Activated CD8-positive, alpha-beta T cell treated with anti-CD3 and anti-CD28 coated beads for 36 hours (primary cell): ENCODE results near the gene SH3PXD2B. TPM values are rescaled to one million over a fixed set of nuclear protein-coding genes. Genes with fewer than 3 reads are reported as not detected.

Source experiments
- ATAC-seq: fragments of 200-7000 bp; cut with Tn5 transposase; one replicate; pipeline ENCODE4 v1.10.0; 2021; ENCODE audit warnings: mild to moderate bottlenecking, moderate library complexity
- CTCF ChIA-PET: fragments of 350-600 bp; sonication (Branson Sonifier 250); formaldehyde crosslinking; loops from one replicate; lab custom pipeline; 2021; ENCODE audit warnings: antibody characterized with exemption; lab: Charles Lee
- POLR2A ChIA-PET: fragments of 350-600 bp; sonication (Branson Sonifier 250); formaldehyde crosslinking; loops from one replicate; lab custom pipeline; 2021; ENCODE audit warnings: antibody characterized with exemption; lab: Charles Lee
- DNase-seq: peaks from one replicate; pipeline ENCODE4 v3.0.0-alpha.2; 2020
- H3K27ac Mint-ChIP-seq: one replicate; pipeline ENCODE4 v1.8.0; 2021; ENCODE audit warnings: mild to moderate bottlenecking, mixed read lengths
- H3K27me3 Mint-ChIP-seq: one replicate; pipeline ENCODE4 v1.8.0; 2021; ENCODE audit warnings: mixed read lengths
- H3K36me3 Mint-ChIP-seq: one replicate; pipeline ENCODE4 v1.8.0; 2021; ENCODE audit warnings: low read depth, mixed read lengths
- H3K4me1 Mint-ChIP-seq: one replicate; pipeline ENCODE4 v1.8.0; 2021; ENCODE audit warnings: low read depth, mixed read lengths
- H3K4me3 Mint-ChIP-seq: one replicate; pipeline ENCODE4 v1.8.0; 2021; ENCODE audit warnings: mild to moderate bottlenecking, moderate library complexity, mixed read lengths
- H3K9me3 Mint-ChIP-seq: one replicate; pipeline ENCODE4 v1.8.0; 2021; ENCODE audit warnings: mixed read lengths
- CTCF ChIP-seq: fragments of 200-600 bp; IDR thresholded peaks from one replicate; pipeline ENCODE4 v1.8.0; 2022; ENCODE audit warnings: antibody characterized with exemption, mild to moderate bottlenecking
- intact Hi-C: fragments of 100-400 bp; cut with micrococcal nuclease; formaldehyde crosslinking; loops from one replicate; pipeline ENCODE4 v1.10.0; 2022
- total RNA-seq, 2 experiments: library from RNA; stranded (reverse); gene quantifications; one replicate each; pipeline ENCODE4 v1.2.3, GENCODE V29; 2021

Gene SH3PXD2B
- total RNA-seq, 2 experiments from 2014 or later, result 0.38 to 0.47 TPM

- DNase-seq (no peak), ATAC-seq (no peak)
- no peak overlapping the region for H3K4me3 Mint-ChIP-seq
- ChIA-PET POLR2A (no interaction called here), CTCF (interaction anchor here (1.4 kb wide), 1 partner anchor 10 kb away, joined by 3 read pairs; no protein-coding TSS in a partner anchor)
- H3K36me3 Mint-ChIP-seq, result no peaks in the 10 kb centered on the region
- H3K9me3 Mint-ChIP-seq, result no peaks in the 10 kb centered on the region
- peaks cover 11% of the 10 kb centered on the region for H3K4me1 Mint-ChIP-seq
- intact Hi-C loops, result no loop called here
- H3K27me3 Mint-ChIP-seq, result peaks cover 3% of the 10 kb centered on the region
- H3K27ac Mint-ChIP-seq, result no peak overlapping the region
- TF ChIP-seq CTCF, result no peak
These were observed 37.0 kb downstream of the SH3PXD2B start for GRCh38 chr5:172417130-172417841.

- H3K4me3 Mint-ChIP-seq, result no peak overlapping the region
- TF ChIP-seq CTCF, result no peak
- peaks cover 5% of the 10 kb centered on the region for H3K27me3 Mint-ChIP-seq
- ChIA-PET POLR2A (no interaction called here), CTCF (no interaction called here)
- no peaks in the 10 kb centered on the region for H3K9me3 Mint-ChIP-seq
- no peak overlapping the region for H3K27ac Mint-ChIP-seq
- DNase-seq (no peak), ATAC-seq (no peak)
- intact Hi-C loops, result no loop called here
- peaks cover 20% of the 10 kb centered on the region for H3K4me1 Mint-ChIP-seq
- no peaks in the 10 kb centered on the region for H3K36me3 Mint-ChIP-seq
These were observed 38.7 kb downstream of the SH3PXD2B start for GRCh38 chr5:172415362-172416275.

- H3K4me3 Mint-ChIP-seq, result no peak overlapping the region
- no peaks in the 10 kb centered on the region for H3K9me3 Mint-ChIP-seq
- ChIA-PET CTCF (no interaction called here), POLR2A (no interaction called here)
- H3K4me1 Mint-ChIP-seq, result peaks cover 25% of the 10 kb centered on the region
- no peak for ATAC-seq
- no peak overlapping the region for H3K27ac Mint-ChIP-seq
- H3K27me3 Mint-ChIP-seq, result peaks cover 9% of the 10 kb centered on the region
- intact Hi-C loops, result no loop called here
- no peaks in the 10 kb centered on the region for H3K36me3 Mint-ChIP-seq
- TF ChIP-seq CTCF, result no peak
- DNase-seq, result no peak
These were observed 39.6 kb downstream of the SH3PXD2B start for GRCh38 chr5:172414531-172415361.

- Mint-ChIP-seq H3K4me1 (peaks cover 25% of the 10 kb centered on the region), H3K27ac (no peak overlapping the region), H3K4me3 (no peak overlapping the region), H3K9me3 (no peaks in the 10 kb centered on the region), H3K27me3 (peaks cover 9% of the 10 kb centered on the region), H3K36me3 (no peaks in the 10 kb centered on the region)
- TF ChIP-seq CTCF, result no peak
- DNase-seq (no peak), ATAC-seq (no peak)
- POLR2A ChIA-PET, result no interaction called here
- intact Hi-C loops, result no loop called here
- CTCF ChIA-PET, result interaction anchor here (0.9 kb wide), 1 partner anchor 38 kb away, joined by 4 read pairs; no protein-coding TSS in a partner anchor
These were observed 40.6 kb downstream of the SH3PXD2B start for GRCh38 chr5:172413601-172414171.
